Panc1 (cell line): ENCODE data around the gene NUMBL. TPM values are rescaled to one million over a fixed set of nuclear protein-coding genes. Genes with fewer than 3 reads are reported as not detected.

Source experiments
- ATAC-seq: fragments of 200-7000 bp; cut with Tn5 transposase; 2 replicates; pipeline ENCODE4 v1.9.1; 2020; ENCODE audit warnings: mild to moderate bottlenecking, moderate library complexity
- BruUV-seq: library from RNA; stranded (reverse); fragments of 400-500 nt; replicated peaks from 2 replicates; lab custom pipeline; 2021; lab: Mats Ljungman, UMichigan
- CTCF ChIA-PET: fragments of 300-600 bp; sonication (Branson Sonifier 250); formaldehyde crosslinking; loops from one replicate; lab custom pipeline; 2022; ENCODE audit warnings: antibody characterized with exemption; lab: Charles Lee
- POLR2A ChIA-PET: fragments of 300-600 bp; sonication (Branson Sonifier 250); formaldehyde crosslinking; loops from one replicate; lab custom pipeline; 2022; ENCODE audit warnings: antibody characterized with exemption; lab: Charles Lee
- DNase-seq: peaks from one replicate; pipeline ENCODE4 v3.0.0-alpha.2; 2010; ENCODE audit warnings: low read depth, low spot score
- H3K27ac ChIP-seq: 2 replicates; pipeline ENCODE4 v1.5.1; 2011; ENCODE audit warnings: mild to moderate bottlenecking, low read length, inconsistent platforms
- H3K27me3 ChIP-seq: fragments of 200-500 bp; sonication (Bioruptor generic); 2 replicates; pipeline ENCODE4 v1.6.0; 2014; ENCODE audit warnings: low read length, inconsistent platforms; ENCODE audit not compliant: control insufficient read depth, insufficient read depth
- H3K36me3 ChIP-seq: fragments of 200-500 bp; sonication (Bioruptor generic); 2 replicates; pipeline ENCODE4 v1.5.1; 2014; ENCODE audit warnings: inconsistent platforms, mild to moderate bottlenecking, low read length, moderate library complexity; ENCODE audit not compliant: control insufficient read depth, insufficient read depth
- H3K4me1 ChIP-seq: 2 replicates; pipeline ENCODE4 v1.5.1; 2011; ENCODE audit warnings: inconsistent platforms, mild to moderate bottlenecking, low read length, moderate library complexity; ENCODE audit not compliant: control insufficient read depth, insufficient read depth
- H3K4me3 ChIP-seq, 2 experiments: 2 replicates each; pipeline ENCODE4 v1.5.1; 2011 to 2012; ENCODE audit warnings: low read depth in 2 of 2, low read length in 2 of 2, mild to moderate bottlenecking in 2 of 2, inconsistent platforms in 1 of 2, moderate library complexity in 1 of 2
- H3K9me3 ChIP-seq: fragments of 200-500 bp; sonication (Bioruptor generic); 2 replicates; pipeline ENCODE4 v1.5.1; 2014; ENCODE audit warnings: low read depth, mild to moderate bottlenecking, inconsistent platforms, low read length, moderate library complexity; ENCODE audit not compliant: control insufficient read depth, insufficient read depth
- POLR2AphosphoS5 ChIP-seq: IDR thresholded peaks from 2 replicates; pipeline ENCODE4 v1.6.1; 2012; ENCODE audit warnings: mild to moderate bottlenecking, low read depth, low read length, moderate library complexity
- SIN3A ChIP-seq: IDR thresholded peaks from 2 replicates; pipeline ENCODE4 v1.6.1; 2012; ENCODE audit warnings: low read depth, mild to moderate bottlenecking, low read length, moderate library complexity, borderline replicate concordance; ENCODE audit not compliant: insufficient read depth
- TCF7L2 ChIP-seq: IDR thresholded peaks from 2 replicates; pipeline ENCODE4 v1.6.1; 2011; ENCODE audit warnings: mild to moderate bottlenecking, low read depth, low read length, inconsistent platforms
- in situ Hi-C: cut with HindIII; loops from 2 replicates; pipeline ENCODE4 v1.10.0; 2016; ENCODE audit warnings: low sequenced_read_pairs, low pct_unique_long_range_greater_than_20kb
- intact Hi-C: fragments of 100-400 bp; cut with micrococcal nuclease; formaldehyde crosslinking; loops from one replicate; pipeline ENCODE4 v1.10.0; 2022; ENCODE audit not compliant: unreplicated experiment
- total RNA-seq: library from RNA; stranded (reverse); gene quantifications from one replicate; pipeline ENCODE4 v1.2.1, GENCODE V29; 2021; ENCODE audit not compliant: unreplicated experiment
- TF ChIP-seq, protein P1 (sequence below): fragments of 450-650 bp; IDR thresholded peaks from 2 replicates; pipeline ENCODE4 v1.5.1; 2017; ENCODE audit warnings: mild to moderate bottlenecking
- TF ChIP-seq, protein P2 (sequence below), 2 experiments: IDR thresholded peaks; 2 replicates each; pipeline ENCODE4 v1.6.1; 2011 to 2012; ENCODE audit warnings: low read depth in 2 of 2, control low read depth in 1 of 2, low read length in 1 of 2, mild to moderate bottlenecking in 1 of 2, moderate library complexity in 1 of 2; ENCODE audit not compliant: insufficient read depth in 1 of 2

NUMBL gene
- total RNA-seq, 1 experiment from 2014 or later = 27.6 TPM

DNA sequence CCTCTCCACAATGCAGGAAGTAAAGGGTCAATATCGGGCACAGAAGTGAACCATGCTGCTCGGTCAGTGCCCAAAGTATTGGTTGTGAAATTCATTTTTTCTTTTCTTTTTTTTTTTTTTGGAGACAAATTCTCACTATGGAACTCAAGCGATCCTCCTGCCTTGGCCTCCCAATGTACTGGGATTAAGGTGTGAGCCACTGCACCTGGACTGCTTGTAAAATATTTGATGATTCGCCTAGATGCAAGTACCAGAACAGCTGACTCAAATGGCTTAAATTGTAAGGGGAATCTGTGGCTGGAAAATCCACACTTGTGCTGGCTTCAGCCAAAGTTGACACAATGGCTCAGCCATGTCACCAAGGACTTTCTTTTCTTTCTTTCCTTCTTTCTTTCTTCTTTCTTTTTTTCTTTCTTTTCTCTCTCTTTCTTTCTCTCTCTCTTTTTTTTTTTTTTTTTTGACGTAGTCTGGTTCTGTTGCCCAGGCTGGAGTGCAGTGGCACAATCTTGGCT, 43.7 kb downstream of the NUMBL start:
- H3K36me3 ChIP-seq = no peaks in the 10 kb centered on the region
- peaks cover 6% of the 10 kb centered on the region; the same call in 1 of the 2 replicates for H3K4me1 ChIP-seq
- intact Hi-C loops = no loop called here
- H3K27me3 ChIP-seq = no peaks in the 10 kb centered on the region
- ATAC-seq (no peak), DNase-seq (no peak)
- peak overlapping the region in 1 of 2 experiments; percentile 33; a peak in 3 of 4 replicates for H3K4me3 ChIP-seq
- in situ Hi-C loops = no loop called here
- no TSS peak for BruUV-seq
- H3K27ac ChIP-seq = no peak overlapping the region
- TF ChIP-seq, protein P1, sequence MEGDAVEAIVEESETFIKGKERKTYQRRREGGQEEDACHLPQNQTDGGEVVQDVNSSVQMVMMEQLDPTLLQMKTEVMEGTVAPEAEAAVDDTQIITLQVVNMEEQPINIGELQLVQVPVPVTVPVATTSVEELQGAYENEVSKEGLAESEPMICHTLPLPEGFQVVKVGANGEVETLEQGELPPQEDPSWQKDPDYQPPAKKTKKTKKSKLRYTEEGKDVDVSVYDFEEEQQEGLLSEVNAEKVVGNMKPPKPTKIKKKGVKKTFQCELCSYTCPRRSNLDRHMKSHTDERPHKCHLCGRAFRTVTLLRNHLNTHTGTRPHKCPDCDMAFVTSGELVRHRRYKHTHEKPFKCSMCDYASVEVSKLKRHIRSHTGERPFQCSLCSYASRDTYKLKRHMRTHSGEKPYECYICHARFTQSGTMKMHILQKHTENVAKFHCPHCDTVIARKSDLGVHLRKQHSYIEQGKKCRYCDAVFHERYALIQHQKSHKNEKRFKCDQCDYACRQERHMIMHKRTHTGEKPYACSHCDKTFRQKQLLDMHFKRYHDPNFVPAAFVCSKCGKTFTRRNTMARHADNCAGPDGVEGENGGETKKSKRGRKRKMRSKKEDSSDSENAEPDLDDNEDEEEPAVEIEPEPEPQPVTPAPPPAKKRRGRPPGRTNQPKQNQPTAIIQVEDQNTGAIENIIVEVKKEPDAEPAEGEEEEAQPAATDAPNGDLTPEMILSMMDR = no peak
- TF ChIP-seq SIN3A (no peak), TCF7L2 (no peak), POLR2AphosphoS5 (no peak)
- TF ChIP-seq, protein P2, sequence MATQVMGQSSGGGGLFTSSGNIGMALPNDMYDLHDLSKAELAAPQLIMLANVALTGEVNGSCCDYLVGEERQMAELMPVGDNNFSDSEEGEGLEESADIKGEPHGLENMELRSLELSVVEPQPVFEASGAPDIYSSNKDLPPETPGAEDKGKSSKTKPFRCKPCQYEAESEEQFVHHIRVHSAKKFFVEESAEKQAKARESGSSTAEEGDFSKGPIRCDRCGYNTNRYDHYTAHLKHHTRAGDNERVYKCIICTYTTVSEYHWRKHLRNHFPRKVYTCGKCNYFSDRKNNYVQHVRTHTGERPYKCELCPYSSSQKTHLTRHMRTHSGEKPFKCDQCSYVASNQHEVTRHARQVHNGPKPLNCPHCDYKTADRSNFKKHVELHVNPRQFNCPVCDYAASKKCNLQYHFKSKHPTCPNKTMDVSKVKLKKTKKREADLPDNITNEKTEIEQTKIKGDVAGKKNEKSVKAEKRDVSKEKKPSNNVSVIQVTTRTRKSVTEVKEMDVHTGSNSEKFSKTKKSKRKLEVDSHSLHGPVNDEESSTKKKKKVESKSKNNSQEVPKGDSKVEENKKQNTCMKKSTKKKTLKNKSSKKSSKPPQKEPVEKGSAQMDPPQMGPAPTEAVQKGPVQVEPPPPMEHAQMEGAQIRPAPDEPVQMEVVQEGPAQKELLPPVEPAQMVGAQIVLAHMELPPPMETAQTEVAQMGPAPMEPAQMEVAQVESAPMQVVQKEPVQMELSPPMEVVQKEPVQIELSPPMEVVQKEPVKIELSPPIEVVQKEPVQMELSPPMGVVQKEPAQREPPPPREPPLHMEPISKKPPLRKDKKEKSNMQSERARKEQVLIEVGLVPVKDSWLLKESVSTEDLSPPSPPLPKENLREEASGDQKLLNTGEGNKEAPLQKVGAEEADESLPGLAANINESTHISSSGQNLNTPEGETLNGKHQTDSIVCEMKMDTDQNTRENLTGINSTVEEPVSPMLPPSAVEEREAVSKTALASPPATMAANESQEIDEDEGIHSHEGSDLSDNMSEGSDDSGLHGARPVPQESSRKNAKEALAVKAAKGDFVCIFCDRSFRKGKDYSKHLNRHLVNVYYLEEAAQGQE (IDR thresholded peaks at IDR 0.05; ENCODE audit: insufficient read depth in 1 of 2, low read depth in 2 of 2, low read length in 1 of 2) = no peak
- no peaks in the 10 kb centered on the region for H3K9me3 ChIP-seq
- CTCF ChIA-PET = interaction anchor here (0.7 kb wide), 1 partner anchor 134 kb away, joined by 6 read pairs; no protein-coding TSS in a partner anchor
- POLR2A ChIA-PET = no interaction called here

DNA sequence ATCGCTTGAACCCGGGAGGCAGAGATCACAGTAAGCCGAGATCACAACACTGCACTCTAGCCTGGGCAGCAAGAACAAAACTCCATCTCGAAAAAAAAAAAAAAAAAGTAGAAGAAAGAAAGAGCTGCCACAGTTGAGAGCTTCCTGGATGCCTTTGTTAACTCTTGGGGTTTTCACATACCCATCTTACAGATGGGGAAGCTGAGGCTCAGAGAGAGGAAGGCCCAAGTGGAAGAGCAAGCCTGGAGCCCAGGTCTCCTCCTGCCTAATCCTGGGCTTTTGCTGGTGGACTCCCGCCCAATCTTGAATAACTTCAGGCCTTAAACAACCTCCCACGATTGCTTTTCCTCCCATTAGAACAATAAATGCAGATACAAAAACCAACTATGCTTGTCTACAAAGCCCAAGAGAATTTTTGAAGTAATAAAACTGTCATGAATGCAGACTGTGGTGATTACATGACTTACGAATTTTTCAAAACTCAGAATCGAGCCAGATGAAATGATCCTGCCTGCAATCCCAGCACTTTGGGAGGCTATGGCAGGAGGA, 47.6 kb downstream of the NUMBL start:
- DNase-seq (no peak), ATAC-seq (no peak)
- Histone ChIP-seq H3K9me3 (no peaks in the 10 kb centered on the region), H3K27ac (no peak overlapping the region), H3K27me3 (no peaks in the 10 kb centered on the region), H3K4me3 (no peak overlapping the region), H3K4me1 (peaks cover 10% of the 10 kb centered on the region; the same call in 1 of the 2 replicates), H3K36me3 (no peaks in the 10 kb centered on the region)
- in situ Hi-C loops (no loop called here), intact Hi-C loops (no loop called here)
- ChIA-PET CTCF (interaction anchor here (0.7 kb wide), 1 partner anchor 80 kb away, joined by 5 read pairs; no protein-coding TSS in a partner anchor), POLR2A (no interaction called here)
- BruUV-seq = no TSS peak
- no peak for TF ChIP-seq SIN3A
- TF ChIP-seq, protein P2 (IDR thresholded peaks at IDR 0.05; ENCODE audit: insufficient read depth in 1 of 2, low read depth in 2 of 2, low read length in 1 of 2) = no peak
- TF ChIP-seq TCF7L2 = no peak
- no peak for TF ChIP-seq POLR2AphosphoS5
- TF ChIP-seq, protein P1 = no peak
